GM12878 (cell line): ENCODE results near the gene CAMTA1. TPM values are rescaled to one million over a fixed set of nuclear protein-coding genes. Genes with fewer than 3 reads are reported as not detected.

Experiments used
- ATAC-seq: fragments of 200-7000 bp; cut with Tn5 transposase; 3 replicates; pipeline ENCODE4 v1.9.1; 2020; ENCODE audit warnings: mild to moderate bottlenecking, moderate library complexity
- BruUV-seq: library from RNA; stranded (reverse); fragments of 400-500 nt; replicated peaks from 2 replicates; lab custom pipeline; 2021; lab: Mats Ljungman, UMichigan
- CTCF ChIA-PET: fragments of 300-600 bp; sonication (Branson Sonifier 250); formaldehyde crosslinking; extraction: SDS; loops from one replicate; lab custom pipeline; 2021; ENCODE audit warnings: inconsistent platforms; lab: Yijun Ruan, JAX
- POLR2A ChIA-PET: fragments of 350-600 bp; formaldehyde crosslinking; extraction: SDS; loops from one replicate; lab custom pipeline; 2021; ENCODE audit warnings: inconsistent platforms; lab: Charles Lee
- RAD21 ChIA-PET: fragments of 300-600 bp; sonication (Branson Sonifier 250); formaldehyde crosslinking; loops from one replicate; lab custom pipeline; 2023; ENCODE audit warnings: antibody characterized with exemption; ENCODE audit not compliant: unreplicated experiment; lab: Charles Lee
- SMC1A ChIA-PET: fragments of 300-600 bp; sonication (Branson Sonifier 250); formaldehyde crosslinking; loops from one replicate; lab custom pipeline; 2023; ENCODE audit not compliant: unreplicated experiment, uncharacterized antibody; lab: Charles Lee
- DNase-seq: peaks from one replicate; pipeline ENCODE4 v3.0.0-alpha.2; 2011; ENCODE audit warnings: low read depth, low spot score
- FAIRE-seq: peaks from 3 replicates; lab custom pipeline; 2011; peaks lifted over from hg19 to GRCh38; lab: Jason Lieb, UNC
- H2AFZ ChIP-seq: 2 replicates; pipeline ENCODE4 v1.6.0; 2011; ENCODE audit warnings: low read depth, low read length, control low read depth; ENCODE audit not compliant: control insufficient read depth
- H3K27ac ChIP-seq: 2 replicates; pipeline ENCODE4 v1.5.1; 2011; ENCODE audit warnings: control low read depth; ENCODE audit not compliant: control insufficient read depth, insufficient read depth
- H3K27me3 ChIP-seq, 2 experiments: replicated peaks in 1 of 2; 2 replicates each; pipeline versions ENCODE4 v1.6.0 to v1.6.1; 2011; ENCODE audit warnings: low read length in 1 of 2; ENCODE audit not compliant: control insufficient read depth in 2 of 2, insufficient read depth in 2 of 2
- H3K36me3 ChIP-seq, 2 experiments: 2 replicates each; pipeline ENCODE4 v1.5.1; 2011; ENCODE audit warnings: low read length in 1 of 2; ENCODE audit not compliant: control insufficient read depth in 2 of 2, insufficient read depth in 2 of 2
- H3K4me1 ChIP-seq: 2 replicates; pipeline ENCODE4 v1.6.1; 2011; ENCODE audit warnings: mild to moderate bottlenecking, low read length, moderate library complexity, mixed read lengths; ENCODE audit not compliant: control insufficient read depth, insufficient read depth
- H3K4me2 ChIP-seq: 2 replicates; pipeline ENCODE4 v1.6.0; 2011; ENCODE audit warnings: control low read depth; ENCODE audit not compliant: control insufficient read depth, insufficient read depth
- H3K4me3 ChIP-seq: fragments of 200-600 bp; sonication (generic); 2 replicates; pipeline ENCODE4 v1.5.1; 2016
- H3K79me2 ChIP-seq: 2 replicates; pipeline ENCODE4 v1.6.0; 2011; ENCODE audit warnings: low read length; ENCODE audit not compliant: control insufficient read depth, insufficient read depth
- H3K9ac ChIP-seq: 2 replicates; pipeline ENCODE4 v1.8.0; 2011; ENCODE audit warnings: low read length, control low read depth, mixed read lengths; ENCODE audit not compliant: control insufficient read depth, insufficient read depth
- H3K9me3 ChIP-seq: replicated peaks from 3 replicates; pipeline ENCODE4 v1.5.1; 2011; ENCODE audit warnings: mild to moderate bottlenecking, low read length; ENCODE audit not compliant: control insufficient read depth, insufficient read depth
- H4K20me1 ChIP-seq: 2 replicates; pipeline ENCODE4 v1.6.0; 2011; ENCODE audit not compliant: control insufficient read depth, insufficient read depth
- BRCA1 ChIP-seq: IDR thresholded peaks from 2 replicates; pipeline ENCODE4 v1.6.1; 2011; ENCODE audit warnings: low read depth, low read length, improper control_type of control experiment
- CBX3 ChIP-seq: fragments of 200-600 bp; sonication (generic); IDR thresholded peaks from 2 replicates; pipeline ENCODE4 v1.6.1; 2016; ENCODE audit warnings: low read depth, borderline replicate concordance
- EZH2 ChIP-seq: IDR thresholded peaks from 2 replicates; pipeline ENCODE4 v1.6.1; 2012; ENCODE audit warnings: low read depth, mild to moderate bottlenecking, control low read depth, inconsistent platforms, low read length, borderline replicate concordance; ENCODE audit not compliant: control insufficient read depth
- FOXK2 ChIP-seq: fragments of 450-650 bp; IDR thresholded peaks from 2 replicates; pipeline ENCODE4 v1.6.1; 2017; ENCODE audit warnings: mild to moderate bottlenecking, moderate library complexity
- GABPA ChIP-seq: IDR thresholded peaks from 2 replicates; pipeline ENCODE4 v1.6.1; 2014; ENCODE audit warnings: antibody characterized with exemption, low read depth, mild to moderate bottlenecking, inconsistent platforms
- JUND ChIP-seq: IDR thresholded peaks from 2 replicates; pipeline ENCODE4 v1.6.1; 2012; ENCODE audit warnings: low read depth, mild to moderate bottlenecking, low read length, improper control_type of control experiment, moderate library complexity
- LARP7 ChIP-seq: fragments of 450-650 bp; IDR thresholded peaks from 2 replicates; pipeline ENCODE4 v1.6.1; 2017; ENCODE audit warnings: mild to moderate bottlenecking
- PAX5 ChIP-seq: IDR thresholded peaks from 2 replicates; pipeline ENCODE4 v1.6.1; 2011; ENCODE audit warnings: low read depth, low read length, borderline replicate concordance
- PKNOX1 ChIP-seq: fragments of 450-650 bp; IDR thresholded peaks from 2 replicates; pipeline ENCODE4 v1.6.1; 2016; ENCODE audit warnings: mild to moderate bottlenecking
- RBBP5 ChIP-seq: fragments of 200-600 bp; sonication (generic); conservative IDR thresholded peaks from 2 replicates; pipeline ENCODE4 v1.6.1; 2016
- SPI1 ChIP-seq: IDR thresholded peaks from 2 replicates; pipeline ENCODE4 v1.6.1; 2011; ENCODE audit warnings: low read depth, mild to moderate bottlenecking, low read length, moderate library complexity, borderline replicate concordance; ENCODE audit not compliant: insufficient read depth
- TBL1XR1 ChIP-seq: IDR thresholded peaks from 2 replicates; pipeline ENCODE4 v1.6.1; 2012; ENCODE audit warnings: low read depth, low read length, improper control_type of control experiment
- USF1 ChIP-seq: IDR thresholded peaks from 2 replicates; pipeline ENCODE4 v1.6.1; 2011; ENCODE audit warnings: borderline replicate concordance, low read depth, mild to moderate bottlenecking, moderate library complexity, mixed read lengths, low read length; ENCODE audit not compliant: insufficient read depth; ENCODE audit errors: extremely low read length
- YBX1 ChIP-seq: fragments of 450-650 bp; IDR thresholded peaks from 2 replicates; pipeline ENCODE4 v1.6.1; 2016; ENCODE audit warnings: antibody characterized with exemption
- WGBS: methylation state at CpG from one replicate; pipeline ENCODE4 v1.1.6; 2016; ENCODE audit warnings: low lambda C conversion rate; ENCODE audit not compliant: insufficient replicate concordance, insufficient coverage; ENCODE audit errors: missing lambda C conversion rate; 5-methylcytosine and 5-hydroxymethylcytosine counted together
- in situ Hi-C: fragments of 300-500 bp; cut with MboI; formaldehyde crosslinking; loops from 9 replicates; pipeline ENCODE4 v1.14.3; 2018; ENCODE audit warnings: mixed read lengths
- intact Hi-C: fragments of 100-400 bp; cut with micrococcal nuclease; formaldehyde crosslinking; loops from one replicate; pipeline ENCODE4 v1.14.2; 2022; ENCODE audit not compliant: unreplicated experiment
- polyA plus RNA-seq, 11 experiments: library from polyadenylated mRNA; depleted of rRNA in 4 of 11; unstranded in 6 of 11; stranded (reverse) in 5 of 11; fragments of >200 nt; fragmentation: Nextera tagmentation in 4 of 11; fragmentation: Illumina TruSeq in 1 of 11; extraction: Ambion mirVana in 4 of 11; extraction: Trizol in 1 of 11; gene quantifications; 1 replicate in 1 of 11; 2 replicates in 10 of 11; pipeline versions ENCODE4 v1.2.1 to v1.2.3, GENCODE V29; 2011 to 2016; ENCODE audit warnings: inconsistent platforms in 2 of 11, missing spikeins in 2 of 11, low read depth in 1 of 11
- total RNA-seq, 4 experiments: library from RNA; depleted of rRNA in 3 of 4; stranded (reverse); fragments of >200 nt in 3 of 4; fragmentation: Illumina TruSeq in 1 of 4; extraction: Trizol in 1 of 4; gene quantifications; 2 replicates each; pipeline versions ENCODE4 v1.2.1 to v1.2.3, GENCODE V29; 2013 to 2021

Gene CAMTA1
- total and polyA plus RNA-seq, 10 of the 15 experiments (the other 5 are each of a cell fraction or from before 2014, with no cell fraction given), result 37.7 to 148 (median 76.4) TPM

GRCh38 chr1:7339953-7340352 is 554.7 kb downstream of the CAMTA1 start (continued):
- TF ChIP-seq PKNOX1 (no peak), GABPA (no peak)
- TF ChIP-seq, all 136 proteins: peak for 0

GRCh38 chr1:7341145-7341905 is 556.1 kb downstream of the CAMTA1 start:
- H4K20me1 ChIP-seq, result no peaks in the 10 kb centered on the region
- no peak overlapping the region for H3K27ac ChIP-seq
- no peak overlapping the region for H3K4me2 ChIP-seq
- CTCF ChIA-PET, result no interaction called here
- no peaks in the 10 kb centered on the region for H3K9me3 ChIP-seq
- no peak overlapping the region for H2AFZ ChIP-seq
- POLR2A ChIA-PET, result no interaction called here
- DNase-seq (no peak), ATAC-seq (no peak)
- H3K4me3 ChIP-seq, result no peak overlapping the region
- intact Hi-C loops, result no loop called here
- no peak for TF ChIP-seq BRCA1
- TF ChIP-seq SPI1, result no peak
- no peak for TF ChIP-seq PAX5
- TF ChIP-seq YBX1, result no peak
- TF ChIP-seq CBX3, result no peak
- TF ChIP-seq RBBP5, result no peak
- TF ChIP-seq EZH2, result no peak
- no peak for TF ChIP-seq LARP7
- no peak for TF ChIP-seq FOXK2
- no peak for TF ChIP-seq JUND
- no peak for TF ChIP-seq USF1
- TF ChIP-seq TBL1XR1, result no peak
- TF ChIP-seq, all 136 proteins: peak for 0
- in situ Hi-C loops, result no loop called here
- 27% methylated on average over 11 of the region's 11 CpGs for WGBS
- ChIA-PET RAD21 (no interaction called here), SMC1A (no interaction called here)
- no peak for FAIRE-seq
- H3K9ac ChIP-seq, result no peak overlapping the region
- no peaks in the 10 kb centered on the region for H3K79me2 ChIP-seq
- H3K4me1 ChIP-seq, result no peaks in the 10 kb centered on the region
- no peaks in the 10 kb centered on the region; a peak in 1 of 4 replicates for H3K27me3 ChIP-seq
- H3K36me3 ChIP-seq, result no peaks in the 10 kb centered on the region
- no TSS peak for BruUV-seq
